HG02970 (cell line): ENCODE results near the gene DBF4.
"Not testable (repeated sequence)": the region's sequence is repeated elsewhere in the genome, so short reads cannot be mapped to it uniquely, and the experiment has no call there.

Source experiments
- ATAC-seq: cut with Tn5 transposase; IDR thresholded peaks from one replicate; pipeline ENCODE4 v1.9.1; 2021; ENCODE audit warnings: mild to moderate bottlenecking, moderate library complexity, moderate number of reproducible peaks; ENCODE audit not compliant: unreplicated experiment, low FRiP score

The DBF4 gene

GRCh38 chr7:87945926-87946325 is 69.6 kb downstream of the DBF4 start:
- not testable (repeated sequence) for ATAC-seq

- no peak for ATAC-seq
Measured at GRCh38 chr7:87948371-87948770, 72.1 kb downstream of the DBF4 start.
